Measurements from ENCODE around the gene HMGA1.
"Not testable (repeated sequence)": the region's sequence is repeated elsewhere in the genome, so short reads cannot be mapped to it uniquely, and the experiment has no call there.

Gene HMGA1

GRCh38 chr6:34243131-34243771, 6.6 kb downstream of the HMGA1 start:
- Histone ChIP-seq H3K4me3 (IDR thresholded peaks at IDR 0.05; ENCODE audit: insufficient read depth, low read depth, low read length) (no peak overlapping the region), H3K4me2 (no peak overlapping the region), H4K20me1 (ENCODE audit: insufficient read depth) (no peaks in the 10 kb centered on the region), H3K4me1 (ENCODE audit: low read depth, poor library complexity, severe bottlenecking) (peaks cover 64% of the 10 kb centered on the region), H3K36me3 (ENCODE audit: insufficient read depth) (no peaks in the 10 kb centered on the region; the same call in 1 of the 2 replicates), H2AFZ (ENCODE audit: low read depth) (no peak overlapping the region), H3K9ac (no peak overlapping the region), H3K27ac (peak overlapping the region; percentile 11; the same call in 1 of the 2 replicates), H3K79me2 (ENCODE audit: insufficient read depth, low read depth) (peaks cover 42% of the 10 kb centered on the region), H3K27me3 (ENCODE audit: insufficient read depth, low read depth) (no peaks in the 10 kb centered on the region)
- TF ChIP-seq CTCF (conservative IDR thresholded peaks at IDR 0.05; ENCODE audit: low read depth, low read length): no peak

GRCh38 chr6:34243901-34244884, 7.5 kb downstream of the HMGA1 start:
- Histone ChIP-seq H3K4me2 (no peak overlapping the region), H3K4me3 (IDR thresholded peaks at IDR 0.05; ENCODE audit: insufficient read depth, low read depth, low read length) (no peak overlapping the region), H3K27ac (peak overlapping the region; percentile 38; the same call in 1 of the 2 replicates), H4K20me1 (ENCODE audit: insufficient read depth) (no peaks in the 10 kb centered on the region), H2AFZ (ENCODE audit: low read depth) (no peak overlapping the region), H3K36me3 (ENCODE audit: insufficient read depth) (no peaks in the 10 kb centered on the region; the same call in 1 of the 2 replicates), H3K79me2 (ENCODE audit: insufficient read depth, low read depth) (peaks cover 36% of the 10 kb centered on the region), H3K9ac (no peak overlapping the region), H3K4me1 (ENCODE audit: low read depth, poor library complexity, severe bottlenecking) (peaks cover 60% of the 10 kb centered on the region), H3K27me3 (ENCODE audit: insufficient read depth, low read depth) (no peaks in the 10 kb centered on the region)
- no peak for TF ChIP-seq CTCF (conservative IDR thresholded peaks at IDR 0.05; ENCODE audit: low read depth, low read length)

- Histone ChIP-seq H3K79me2 (ENCODE audit: insufficient read depth, low read depth) (peaks cover 25% of the 10 kb centered on the region), H3K4me1 (ENCODE audit: low read depth, poor library complexity, severe bottlenecking) (peaks cover 56% of the 10 kb centered on the region)
- not testable (repeated sequence) for H2AFZ ChIP-seq (ENCODE audit: low read depth); H4K20me1 ChIP-seq (ENCODE audit: insufficient read depth); H3K36me3 ChIP-seq (ENCODE audit: insufficient read depth); H3K9ac ChIP-seq; H3K4me2 ChIP-seq; H3K4me3 ChIP-seq (IDR thresholded peaks at IDR 0.05; ENCODE audit: insufficient read depth, low read depth, low read length); H3K27me3 ChIP-seq (ENCODE audit: insufficient read depth, low read depth); H3K27ac ChIP-seq
These were observed 8.5 kb downstream of the HMGA1 start for GRCh38 chr6:34245032-34245760.

- Histone ChIP-seq H3K79me2 (ENCODE audit: insufficient read depth, low read depth) (peaks cover 20% of the 10 kb centered on the region; the same call in 1 of the 2 replicates), H3K4me1 (ENCODE audit: low read depth, poor library complexity, severe bottlenecking) (peaks cover 56% of the 10 kb centered on the region)
- H4K20me1 ChIP-seq (ENCODE audit: insufficient read depth); H3K27me3 ChIP-seq (ENCODE audit: insufficient read depth, low read depth); H2AFZ ChIP-seq (ENCODE audit: low read depth); H3K9ac ChIP-seq; H3K4me2 ChIP-seq; H3K4me3 ChIP-seq (IDR thresholded peaks at IDR 0.05; ENCODE audit: insufficient read depth, low read depth, low read length); H3K36me3 ChIP-seq (ENCODE audit: insufficient read depth); H3K27ac ChIP-seq: not testable (repeated sequence)
These were observed 9.1 kb downstream of the HMGA1 start for GRCh38 chr6:34245761-34246140.

- Histone ChIP-seq H3K4me2 (no peak overlapping the region), H3K4me3 (IDR thresholded peaks at IDR 0.05; ENCODE audit: insufficient read depth, low read depth, low read length) (no peak overlapping the region), H2AFZ (ENCODE audit: low read depth) (no peak overlapping the region), H3K27me3 (ENCODE audit: insufficient read depth, low read depth) (no peaks in the 10 kb centered on the region), H3K79me2 (ENCODE audit: insufficient read depth, low read depth) (peaks cover 15% of the 10 kb centered on the region; the same call in 1 of the 2 replicates), H3K27ac (peak overlapping the region; percentile 50; the same call in 1 of the 2 replicates), H3K4me1 (ENCODE audit: low read depth, poor library complexity, severe bottlenecking) (peaks cover 56% of the 10 kb centered on the region), H3K9ac (no peak overlapping the region), H3K36me3 (ENCODE audit: insufficient read depth) (no peaks in the 10 kb centered on the region), H4K20me1 (ENCODE audit: insufficient read depth) (no peaks in the 10 kb centered on the region)
- TF ChIP-seq CTCF (conservative IDR thresholded peaks at IDR 0.05; ENCODE audit: low read depth, low read length): no peak
These were observed 9.5 kb downstream of the HMGA1 start for GRCh38 chr6:34246249-34246562.

Data from KMS-11 (cell line).